Inferior parietal cortex (tissue), 1 donor: ENCODE measurements around the gene DNAH14.
"Not testable (repeated sequence)": the region's sequence is repeated elsewhere in the genome, so short reads cannot be mapped to it uniquely, and the experiment has no call there.

Experiments
- DNase-seq: peaks from one replicate; pipeline ENCODE4 v3.0.0-alpha.2; 2016; ENCODE audit errors: extremely low spot score

The DNAH14 gene

DNA sequence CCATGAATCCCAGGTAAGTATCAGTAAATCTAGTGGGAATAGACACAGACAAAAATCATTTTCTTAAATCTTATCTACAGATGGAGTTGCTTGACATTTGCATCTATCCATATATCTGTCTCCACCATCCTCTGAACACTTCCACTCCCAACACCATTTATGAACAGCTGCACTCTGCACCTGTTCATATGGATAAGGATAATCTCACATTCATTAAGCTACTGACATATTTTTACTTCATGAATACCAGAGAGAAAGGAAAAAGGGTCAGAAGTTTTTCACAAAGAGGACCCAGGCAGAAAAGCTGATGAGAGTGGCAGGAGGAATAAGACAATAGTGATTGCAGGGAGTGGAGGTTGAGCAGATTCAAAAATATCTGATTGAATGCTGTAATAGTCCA, 222.6 kb downstream of the DNAH14 start:
- DNase-seq, result no peak

- no peak for DNase-seq
These were observed 226.1 kb downstream of the DNAH14 start for GRCh38 chr1:225155555-225155954.

DNA sequence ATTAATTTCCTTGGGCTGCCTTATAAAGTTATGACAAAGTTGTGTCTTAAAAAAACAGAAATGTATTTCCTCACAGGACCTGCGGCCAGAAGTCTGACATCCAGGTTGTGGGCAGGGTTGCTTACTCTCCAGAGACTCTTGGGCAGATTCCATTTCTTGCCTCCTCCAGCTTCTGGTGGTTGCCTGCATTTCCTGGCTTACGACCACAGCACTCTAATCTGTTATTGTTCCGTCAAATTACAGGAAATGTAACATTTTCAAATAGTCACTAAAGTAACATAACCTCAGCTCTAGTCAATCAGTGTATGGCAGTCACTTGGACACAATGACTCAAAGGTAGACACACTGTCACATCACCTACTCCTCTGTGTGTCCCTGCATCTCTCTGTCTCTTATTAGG, 226.8 kb downstream of the DNAH14 start:
- DNase-seq, result no peak

DNA sequence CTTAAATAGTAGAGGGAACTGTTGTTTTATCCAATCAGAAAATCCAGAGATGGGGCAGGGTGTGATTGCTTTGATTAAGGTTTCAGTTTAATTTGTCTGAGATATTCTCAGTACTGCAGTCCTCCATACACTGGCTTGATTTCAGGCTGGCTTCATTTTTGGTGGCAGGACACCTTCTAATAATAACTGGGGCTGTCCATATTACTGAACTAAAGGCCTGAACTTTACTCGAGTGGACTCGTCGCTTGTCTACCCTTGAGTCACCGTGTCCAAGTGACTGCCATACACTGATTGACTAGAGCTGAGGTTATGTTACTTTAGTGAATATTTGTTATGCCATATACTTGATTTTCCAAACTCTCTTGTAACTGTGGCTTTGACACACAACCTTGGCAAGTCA, 228.8 kb downstream of the DNAH14 start:
- DNase-seq, result no peak

GRCh38 chr1:225159793-225160192, 230.3 kb downstream of the DNAH14 start:
- no peak for DNase-seq

DNA sequence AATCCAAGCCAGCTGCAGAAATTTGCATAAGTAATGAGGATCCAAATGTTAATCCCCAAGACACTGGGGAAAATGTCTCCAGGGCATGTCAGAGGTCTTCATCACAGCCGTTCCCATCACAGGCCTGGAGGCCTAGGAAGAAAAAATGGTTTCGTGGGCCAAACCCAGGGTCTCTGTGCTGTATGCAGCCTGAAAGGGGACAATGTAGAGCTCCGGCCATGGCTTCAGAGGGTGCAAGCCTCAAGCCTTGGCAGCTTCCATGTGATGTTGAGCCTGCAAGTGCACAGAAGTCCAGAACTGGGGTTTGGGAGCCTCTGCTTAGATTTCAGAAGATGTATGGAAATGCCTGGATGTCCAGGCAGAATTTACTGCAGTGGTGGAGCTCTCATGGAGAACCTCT, 247.9 kb downstream of the DNAH14 start:
- DNase-seq, result not testable (repeated sequence)

- no peak for DNase-seq
These were observed 250.2 kb downstream of the DNAH14 start for GRCh38 chr1:225179686-225180085.

DNA sequence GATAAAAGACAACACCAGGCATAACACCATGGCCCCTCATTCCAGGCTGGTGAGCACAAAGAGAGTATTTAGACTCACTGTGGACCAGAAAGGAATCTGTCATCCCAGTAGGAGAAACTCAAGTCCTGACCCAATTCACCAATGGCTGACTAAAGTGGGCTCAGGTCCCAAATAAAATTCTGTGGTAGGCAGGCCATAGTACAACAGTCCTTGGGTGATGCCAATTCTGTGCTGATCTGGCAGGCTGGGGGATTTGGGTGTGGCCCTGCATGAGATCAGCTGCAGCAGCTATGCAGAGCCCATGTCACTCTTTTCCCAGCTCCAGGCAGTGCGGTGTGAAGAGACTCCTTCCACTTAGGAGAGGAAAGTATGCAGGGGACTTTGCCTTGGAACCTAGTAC, 253.2 kb downstream of the DNAH14 start:
- DNase-seq, result no peak

DNA sequence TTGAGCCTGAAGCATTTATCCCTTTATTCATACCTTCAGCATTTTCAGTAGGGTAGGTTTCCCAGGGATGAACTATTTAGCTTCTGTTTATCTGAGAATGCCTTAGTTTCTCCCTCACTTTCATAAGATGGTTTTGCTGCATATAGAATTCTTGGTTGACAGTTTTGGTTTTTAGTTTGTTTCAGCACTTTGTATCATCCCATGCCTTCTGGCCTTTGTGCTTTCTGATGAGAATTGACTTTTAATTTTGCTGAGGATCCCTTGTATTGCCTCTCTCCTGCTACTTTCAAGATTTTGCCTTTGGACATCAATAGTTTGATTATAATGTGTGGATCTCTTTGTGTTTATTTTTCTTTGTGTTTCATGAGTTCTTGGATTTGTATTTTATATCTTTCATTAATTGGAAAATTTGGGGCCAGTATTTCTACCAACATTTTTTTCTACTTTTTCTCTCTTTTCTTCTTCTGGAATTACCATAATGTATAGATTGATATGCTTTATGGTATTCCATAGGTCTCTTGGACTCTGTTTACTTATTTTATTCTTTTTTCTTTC, 261.8 kb downstream of the DNAH14 start:
- no peak for DNase-seq

GRCh38 chr1:225201447-225201846, 272.0 kb downstream of the DNAH14 start:
- no peak for DNase-seq

DNA sequence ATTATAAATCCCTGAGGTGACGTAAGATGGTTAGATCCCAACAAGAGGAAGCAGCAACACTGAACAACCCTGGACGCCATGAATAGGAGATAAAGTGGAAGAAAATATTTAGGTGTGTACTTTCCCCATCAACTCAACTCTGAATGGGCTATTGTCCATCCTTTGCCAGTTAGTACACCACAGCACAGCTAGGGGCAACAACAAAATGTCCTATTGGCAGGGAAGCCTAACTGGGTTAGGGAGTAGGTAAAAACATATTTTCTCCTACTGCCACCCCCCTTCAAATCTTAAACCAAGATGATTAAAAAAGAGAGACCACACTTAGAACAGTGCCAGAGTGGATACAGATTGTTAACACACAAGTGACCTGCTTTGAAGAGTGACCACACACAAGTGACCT, 278.3 kb downstream of the DNAH14 start:
- DNase-seq, result no peak

GRCh38 chr1:225209153-225209552, 279.7 kb downstream of the DNAH14 start:
- no peak for DNase-seq

DNA sequence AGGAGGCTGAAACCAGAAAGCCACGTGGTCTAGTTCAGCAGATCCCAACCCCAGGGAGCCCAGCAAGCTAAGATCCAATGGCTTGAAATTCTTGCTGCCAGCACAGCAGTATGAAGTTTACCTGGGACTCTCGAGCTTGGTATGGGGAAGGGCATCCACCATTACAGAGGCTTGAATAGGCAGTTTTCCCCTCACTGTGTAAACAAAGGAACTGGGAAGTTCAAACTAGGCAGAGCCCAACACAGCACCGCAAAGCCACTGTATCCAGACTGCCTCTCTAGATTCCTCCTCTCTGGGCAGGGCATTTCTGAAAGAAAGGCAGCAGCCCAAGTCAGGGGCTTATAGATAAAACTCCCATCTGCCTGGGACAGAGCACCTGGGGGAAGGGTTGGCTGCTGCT, 280.7 kb downstream of the DNAH14 start:
- DNase-seq, result not testable (repeated sequence)

- DNase-seq, result not testable (repeated sequence)
These were observed 282.4 kb downstream of the DNAH14 start for GRCh38 chr1:225211694-225212442.

DNA sequence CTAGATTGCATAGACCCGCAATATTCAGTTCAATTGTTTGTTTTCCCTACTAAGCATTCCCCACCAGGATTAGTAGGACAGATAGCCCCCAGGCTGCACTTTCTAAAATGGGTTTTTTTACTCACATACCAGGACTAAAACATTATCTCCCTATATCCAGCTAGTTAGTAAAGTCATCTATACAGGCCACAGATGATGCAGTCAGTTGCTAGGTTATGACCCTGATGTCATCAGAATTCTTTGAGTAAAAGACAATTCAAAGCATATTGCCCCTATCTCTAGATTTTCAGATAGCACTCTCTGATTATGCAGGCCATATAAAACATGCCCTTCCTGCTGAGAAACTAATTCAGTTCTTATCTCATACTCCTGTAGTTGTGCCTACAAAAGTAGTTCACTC, 294.8 kb downstream of the DNAH14 start:
- DNase-seq, result no peak

DNA sequence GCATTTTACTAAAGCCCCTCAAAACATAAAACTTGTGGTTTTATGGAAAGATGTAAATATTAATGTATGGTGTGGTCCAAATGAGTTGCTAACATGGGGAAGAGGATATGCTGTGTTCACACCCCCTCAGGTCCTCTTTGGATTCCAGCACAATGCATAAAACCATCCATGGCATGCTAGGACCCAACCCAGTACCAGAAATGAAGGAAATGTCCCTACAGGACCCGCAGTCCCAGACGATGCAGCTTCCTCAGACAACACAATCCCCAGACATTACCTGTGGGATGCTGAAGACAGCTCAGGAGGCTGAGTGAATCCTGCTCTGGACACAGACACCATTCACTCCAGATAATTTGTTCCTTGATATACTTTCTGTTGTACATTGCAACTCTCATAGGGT, 296.2 kb downstream of the DNAH14 start:
- no peak for DNase-seq

GRCh38 chr1:225228871-225229303, 299.4 kb downstream of the DNAH14 start:
- no peak for DNase-seq

- not testable (repeated sequence) for DNase-seq
These were observed 300.0 kb downstream of the DNAH14 start for GRCh38 chr1:225229429-225229828.

- DNase-seq, result no peak
These were observed 301.0 kb downstream of the DNAH14 start for GRCh38 chr1:225230483-225230882.

DNA sequence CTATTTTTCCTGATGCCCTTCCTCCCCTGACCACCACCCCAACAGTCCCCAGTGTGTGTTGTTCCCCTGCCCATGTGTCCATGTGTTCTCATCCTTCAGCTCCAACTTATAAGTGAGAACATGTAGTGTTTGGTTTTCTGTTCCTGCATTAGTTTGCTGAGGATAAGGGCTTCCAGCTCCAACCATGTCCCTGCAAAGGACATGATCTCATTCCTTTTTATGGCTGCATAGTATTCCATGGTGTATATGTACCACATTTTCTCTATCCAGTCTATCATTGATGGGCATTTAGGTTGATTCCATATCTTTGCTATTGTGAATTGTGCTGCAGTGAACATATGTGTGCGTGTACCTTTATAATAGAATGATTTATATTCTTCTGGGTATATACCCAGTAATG, 303.5 kb downstream of the DNAH14 start:
- not testable (repeated sequence) for DNase-seq

DNA sequence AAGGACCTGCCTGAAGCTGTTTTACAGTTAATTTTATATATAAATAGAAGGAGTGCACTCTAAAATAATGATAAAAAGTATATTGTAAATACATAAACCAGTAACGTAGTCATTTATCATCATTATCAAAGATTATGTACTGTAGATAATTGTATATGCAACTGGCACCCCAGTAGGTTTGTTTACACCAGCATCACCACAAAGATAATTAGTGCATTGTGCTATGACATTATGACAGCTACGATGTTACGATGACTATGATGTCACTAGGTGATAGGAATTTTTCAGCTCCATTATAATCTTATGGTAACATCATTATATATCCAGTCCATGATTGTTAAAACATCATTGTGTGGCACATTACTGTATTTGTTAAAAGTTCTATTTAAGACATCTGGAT, 313.1 kb downstream of the DNAH14 start:
- no peak for DNase-seq

DNA sequence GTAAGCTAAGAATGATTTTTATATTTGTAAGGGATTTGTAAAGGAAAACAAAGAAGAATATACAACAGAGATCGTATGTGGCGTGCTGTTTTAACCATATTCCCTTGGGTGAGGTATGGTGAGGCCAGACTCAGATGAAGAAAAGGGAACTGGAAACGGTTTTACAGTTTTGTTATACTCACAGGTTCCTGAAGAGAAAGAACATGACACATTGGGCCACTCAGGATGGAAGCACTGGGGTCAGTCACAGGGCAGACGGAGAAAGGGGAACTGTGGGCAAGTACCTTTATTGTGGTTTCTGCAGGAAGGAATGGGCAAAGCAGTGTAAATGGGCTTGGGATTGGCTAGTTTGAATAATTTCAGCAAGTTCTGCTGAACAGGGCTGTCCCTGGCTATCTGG, 321.0 kb downstream of the DNAH14 start:
- no peak for DNase-seq

DNA sequence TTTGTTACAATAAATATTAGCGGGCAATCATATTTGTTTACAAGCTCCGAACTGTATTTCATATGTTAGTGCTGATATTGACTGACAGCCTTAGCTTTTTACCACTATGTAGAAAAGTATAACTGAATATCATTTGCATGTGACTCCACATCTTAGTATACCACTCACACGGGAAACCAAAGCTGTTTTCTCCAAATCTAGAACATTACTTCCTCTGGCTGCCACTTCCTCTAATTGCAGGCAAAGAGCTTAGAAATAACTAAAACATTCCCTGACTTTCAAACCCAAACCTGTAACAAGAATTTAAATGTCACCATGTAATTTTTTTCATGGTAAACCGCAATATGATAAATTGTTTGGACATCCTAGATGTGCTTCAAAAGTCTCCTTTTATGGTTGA, 323.7 kb downstream of the DNAH14 start:
- DNase-seq, result no peak

GRCh38 chr1:225253784-225254183, 324.3 kb downstream of the DNAH14 start:
- DNase-seq, result no peak
